Measurements from ENCODE around the gene KRTAP10-5. TPM values are rescaled to one million over a fixed set of nuclear protein-coding genes. Genes with fewer than 3 reads are reported as not detected.

Gene KRTAP10-5
- polyA plus RNA-seq, 1 experiment, result not detected

GRCh38 chr21:44530221-44530902 lies 50.0 kb downstream of the KRTAP10-5 start:
- ChIA-PET CTCF (no interaction called here), POLR2A (no interaction called here)
- Histone ChIP-seq H3K36me3 (ENCODE audit: control insufficient read depth, insufficient read depth, low read length) (no peaks in the 10 kb centered on the region), H3K27me3 (ENCODE audit: control insufficient read depth, insufficient read depth, low read length) (no peaks in the 10 kb centered on the region), H3K4me3 (ENCODE audit: low read depth, low read length) (no peak overlapping the region)
- DNase-seq (ENCODE audit: low read depth), result no peak
- TF ChIP-seq CTCF (IDR thresholded peaks at IDR 0.05; ENCODE audit: insufficient read depth, low read depth, low read length), result no peak

GRCh38 chr21:44529503-44530125 lies 50.8 kb downstream of the KRTAP10-5 start:
- Histone ChIP-seq H3K27me3 (ENCODE audit: control insufficient read depth, insufficient read depth, low read length) (no peaks in the 10 kb centered on the region), H3K4me3 (ENCODE audit: low read depth, low read length) (no peak overlapping the region), H3K36me3 (ENCODE audit: control insufficient read depth, insufficient read depth, low read length) (no peaks in the 10 kb centered on the region)
- ChIA-PET POLR2A (no interaction called here), CTCF (no interaction called here)
- TF ChIP-seq CTCF (IDR thresholded peaks at IDR 0.05; ENCODE audit: insufficient read depth, low read depth, low read length), result no peak
- no peak for DNase-seq (ENCODE audit: low read depth)

Other genes with a start within 250 kb of the KRTAP10-5 start
- 8.4 and 13.5 TPM in 2 replicates for gene CFAP410, start 241.2 kb downstream of the KRTAP10-5 start, polyA plus RNA-seq (2011; rRNA removed)
- gene TRPM2, start 227.0 kb downstream of the KRTAP10-5 start, polyA plus RNA-seq (2011; rRNA removed), result not detected in 2 replicates
- 0.42 and 0.59 TPM in 2 replicates for gene LRRC3, start 125.1 kb downstream of the KRTAP10-5 start, polyA plus RNA-seq (2011; rRNA removed)
- not detected in 2 replicates for gene KRTAP10-1, start 40.4 kb downstream of the KRTAP10-5 start, polyA plus RNA-seq (2011; rRNA removed)
- not detected in 2 replicates for gene KRTAP10-2, start 29.1 kb downstream of the KRTAP10-5 start, polyA plus RNA-seq (2011; rRNA removed)
- gene KRTAP10-3, start 21.8 kb downstream of the KRTAP10-5 start, polyA plus RNA-seq (2011; rRNA removed), result not detected in 2 replicates
- not detected in 2 replicates for gene KRTAP10-4, start 6.9 kb downstream of the KRTAP10-5 start, polyA plus RNA-seq (2011; rRNA removed)
- gene KRTAP10-6, start 11.9 kb upstream of the KRTAP10-5 start, polyA plus RNA-seq (2011; rRNA removed), result not detected in 2 replicates
- gene KRTAP10-7, start 20.0 kb upstream of the KRTAP10-5 start, polyA plus RNA-seq (2011; rRNA removed), result not detected in 2 replicates
- gene KRTAP10-8, start 31.5 kb upstream of the KRTAP10-5 start, polyA plus RNA-seq (2011; rRNA removed), result not detected in 2 replicates
- gene KRTAP10-9, start 46.5 kb upstream of the KRTAP10-5 start, polyA plus RNA-seq (2011; rRNA removed), result not detected in 2 replicates
- gene KRTAP10-10, start 56.8 kb upstream of the KRTAP10-5 start, polyA plus RNA-seq (2011; rRNA removed), result not detected in 2 replicates
- not detected in 2 replicates for gene KRTAP10-11, start 65.8 kb upstream of the KRTAP10-5 start, polyA plus RNA-seq (2011; rRNA removed)
- gene KRTAP12-4, start 74.1 kb upstream of the KRTAP10-5 start, polyA plus RNA-seq (2011; rRNA removed), result not detected in 2 replicates
- gene KRTAP12-3, start 77.3 kb upstream of the KRTAP10-5 start, polyA plus RNA-seq (2011; rRNA removed), result not detected in 2 replicates
- gene KRTAP12-2, start 86.3 kb upstream of the KRTAP10-5 start, polyA plus RNA-seq (2011; rRNA removed), result not detected in 2 replicates
- not detected in 2 replicates for gene KRTAP12-1, start 101.6 kb upstream of the KRTAP10-5 start, polyA plus RNA-seq (2011; rRNA removed)
- gene KRTAP10-12, start 116.6 kb upstream of the KRTAP10-5 start, polyA plus RNA-seq (2011; rRNA removed), result not detected in 2 replicates
- gene TSPEAR, start 131.0 kb upstream of the KRTAP10-5 start, polyA plus RNA-seq (2011; rRNA removed), result not detected in 2 replicates
- gene UBE2G2, start 221.2 kb upstream of the KRTAP10-5 start, polyA plus RNA-seq (2011; rRNA removed), result 67.6 and 93.2 TPM in 2 replicates
- 82.6 and 111 TPM in 2 replicates for gene SUMO3, start 237.5 kb upstream of the KRTAP10-5 start, polyA plus RNA-seq (2011; rRNA removed)